ENCODE data around the gene EFL1.
"Not testable (repeated sequence)": the region's sequence is repeated elsewhere in the genome, so short reads cannot be mapped to it uniquely, and the experiment has no call there.

EFL1 gene

GRCh38 chr15:82275410-82275809 lies 12.9 kb upstream of the EFL1 start:
- no peak for DNase-seq

DNA sequence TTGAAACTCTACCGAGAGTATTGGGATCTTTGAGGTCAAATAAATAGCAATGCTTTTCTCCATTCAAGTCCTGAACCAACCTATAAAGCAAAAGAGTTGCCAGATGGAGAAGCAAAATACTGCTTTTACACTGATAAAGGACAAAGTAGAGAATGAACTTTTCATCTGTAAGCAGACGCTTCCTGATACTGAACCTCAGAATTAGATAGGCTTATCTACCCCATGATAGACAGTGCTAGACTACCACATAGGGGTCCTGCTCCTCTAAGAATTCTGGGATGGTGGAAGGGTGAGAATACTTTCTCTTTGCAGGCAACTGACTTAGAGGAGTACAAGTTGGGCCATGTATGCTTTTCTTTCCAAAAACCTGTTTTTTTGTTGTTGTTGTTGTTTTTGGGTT lies 9.6 kb upstream of the EFL1 start:
- no peak for DNase-seq

- DNase-seq, result not testable (repeated sequence)
Measured at GRCh38 chr15:82268454-82268853, 5.9 kb upstream of the EFL1 start.

- not testable (repeated sequence) for DNase-seq
Measured at GRCh38 chr15:82267137-82267536, 4.6 kb upstream of the EFL1 start.

DNA sequence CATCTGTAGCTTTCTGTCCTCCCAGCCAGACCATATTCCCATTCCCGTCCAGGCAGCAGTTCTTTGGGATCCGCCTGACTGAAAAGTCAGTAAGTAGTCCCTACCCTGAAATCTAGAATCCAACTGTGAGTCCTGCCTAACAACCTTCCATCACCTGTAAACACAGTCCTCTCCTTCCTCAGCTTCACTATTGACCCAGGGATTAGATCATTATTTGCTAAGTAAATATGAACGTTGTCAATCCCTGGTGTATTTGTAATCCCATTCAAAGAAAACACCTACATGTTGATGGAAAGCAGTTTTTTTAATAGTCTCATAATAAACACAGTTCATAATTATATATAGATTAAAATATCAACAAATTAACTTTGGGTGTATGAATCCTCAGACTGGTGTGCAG lies 816 bp upstream of the EFL1 start:
- no peak for DNase-seq

DNA sequence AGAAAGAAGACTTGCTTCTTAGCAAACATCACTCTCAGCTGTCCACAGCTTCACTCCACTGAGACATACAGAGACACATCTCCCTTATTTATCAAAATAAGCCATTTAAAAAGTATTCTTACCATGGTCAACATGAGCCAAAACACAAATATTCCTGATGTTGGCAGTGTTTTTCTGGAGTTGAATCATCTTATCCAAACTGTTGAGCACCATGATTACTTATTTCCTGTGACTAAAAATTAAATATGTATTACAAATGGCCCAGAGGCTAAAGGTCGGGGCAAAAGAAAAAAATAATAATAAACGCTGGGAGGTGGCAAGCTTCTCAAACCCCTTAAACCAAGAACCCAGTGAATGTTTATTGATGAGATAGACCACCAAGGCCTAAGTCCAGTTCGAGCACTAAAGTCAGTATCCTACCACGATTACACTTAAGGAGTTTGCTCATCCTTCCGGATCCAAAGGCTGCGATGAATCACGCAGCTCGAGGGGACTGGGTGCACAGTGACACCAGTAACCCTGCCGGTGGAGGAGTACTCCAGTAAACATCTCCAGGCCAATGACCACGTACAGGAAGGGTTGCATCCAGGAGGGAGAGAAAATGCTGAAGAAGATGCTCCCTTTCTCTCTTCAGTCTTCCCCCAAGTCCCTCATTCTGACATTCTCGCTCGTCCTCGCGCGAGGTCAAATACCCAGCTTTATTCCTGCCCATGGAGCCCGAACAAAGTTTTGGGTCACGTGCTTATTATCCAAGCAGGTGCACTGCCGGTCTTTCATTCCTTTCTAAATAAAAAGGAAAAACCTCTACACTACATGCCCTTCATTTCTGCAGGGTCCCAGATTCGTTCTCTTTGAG lies 740 bp downstream of the EFL1 start:
- peak; percentile 28 for DNase-seq

DNA sequence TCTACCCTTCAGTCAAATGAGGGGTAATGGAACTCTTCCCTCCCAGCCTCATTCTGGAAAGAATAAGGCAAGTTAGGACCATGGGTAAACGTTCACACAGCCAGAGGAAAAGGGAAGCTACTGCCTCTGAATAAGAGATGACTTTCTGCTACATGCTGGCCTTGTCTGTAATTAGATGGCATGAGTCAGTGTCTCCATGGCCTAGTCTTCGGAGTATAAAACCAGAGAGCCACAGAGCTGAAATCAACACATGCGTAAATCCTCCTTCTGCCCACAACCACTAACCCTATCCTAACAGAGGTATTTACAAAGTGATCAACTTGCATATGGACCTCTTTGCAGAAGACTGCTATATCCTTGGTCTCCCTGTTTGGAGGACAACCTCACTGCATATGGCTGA lies 14.3 kb downstream of the EFL1 start:
- not testable (repeated sequence) for DNase-seq

DNA sequence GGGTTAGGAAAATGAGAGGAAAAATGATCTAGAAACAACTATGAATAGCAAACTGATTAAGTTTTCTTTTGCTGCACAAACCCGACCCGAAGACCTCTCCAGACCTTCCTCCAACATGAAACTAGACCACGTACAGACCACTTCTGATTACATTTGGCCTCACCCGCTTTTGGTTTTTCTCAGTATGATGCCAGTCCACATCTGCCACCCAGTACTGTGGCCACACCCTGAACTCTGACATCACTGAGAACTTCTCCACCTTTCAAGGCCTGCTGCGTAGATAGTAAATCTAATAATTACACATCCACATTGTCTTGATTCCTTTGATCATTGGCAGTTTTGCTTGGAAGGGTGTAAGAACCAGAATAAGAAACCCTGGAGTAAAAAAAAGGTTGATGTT lies 16.6 kb downstream of the EFL1 start:
- not testable (repeated sequence) for DNase-seq

- DNase-seq, result not testable (repeated sequence)
Measured at GRCh38 chr15:82243644-82244043, 18.9 kb downstream of the EFL1 start.

DNA sequence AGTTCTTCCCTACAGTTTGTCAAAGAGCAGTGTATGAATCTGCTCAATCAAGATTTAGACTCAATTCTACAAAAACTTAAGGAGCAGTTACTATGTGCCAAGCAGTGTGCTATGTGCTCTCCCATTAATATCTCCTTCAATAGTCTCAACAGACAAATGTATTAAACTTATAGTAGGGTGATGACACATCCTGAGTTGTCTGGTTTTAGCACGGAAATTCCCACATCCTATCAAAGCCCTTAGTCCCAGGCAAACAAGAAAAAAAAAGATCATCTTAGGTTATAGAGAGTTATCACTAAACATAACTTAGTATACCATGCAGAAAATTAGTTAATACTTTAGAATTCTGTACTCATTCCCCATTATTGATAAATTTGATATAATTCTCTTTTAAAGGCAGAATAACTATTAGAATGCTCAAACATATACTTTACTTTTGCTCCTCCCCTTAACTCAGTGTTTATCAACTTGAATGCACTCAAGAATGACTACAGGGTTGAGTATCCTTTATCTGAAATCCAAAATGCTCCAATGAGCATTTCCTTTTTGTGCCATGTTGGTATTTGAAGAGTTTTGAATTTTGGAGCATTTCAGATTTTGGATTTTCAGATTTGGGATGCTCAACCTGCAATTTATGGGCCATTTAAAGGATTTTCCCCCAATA lies 20.6 kb downstream of the EFL1 start:
- DNase-seq, result not testable (repeated sequence)

DNA sequence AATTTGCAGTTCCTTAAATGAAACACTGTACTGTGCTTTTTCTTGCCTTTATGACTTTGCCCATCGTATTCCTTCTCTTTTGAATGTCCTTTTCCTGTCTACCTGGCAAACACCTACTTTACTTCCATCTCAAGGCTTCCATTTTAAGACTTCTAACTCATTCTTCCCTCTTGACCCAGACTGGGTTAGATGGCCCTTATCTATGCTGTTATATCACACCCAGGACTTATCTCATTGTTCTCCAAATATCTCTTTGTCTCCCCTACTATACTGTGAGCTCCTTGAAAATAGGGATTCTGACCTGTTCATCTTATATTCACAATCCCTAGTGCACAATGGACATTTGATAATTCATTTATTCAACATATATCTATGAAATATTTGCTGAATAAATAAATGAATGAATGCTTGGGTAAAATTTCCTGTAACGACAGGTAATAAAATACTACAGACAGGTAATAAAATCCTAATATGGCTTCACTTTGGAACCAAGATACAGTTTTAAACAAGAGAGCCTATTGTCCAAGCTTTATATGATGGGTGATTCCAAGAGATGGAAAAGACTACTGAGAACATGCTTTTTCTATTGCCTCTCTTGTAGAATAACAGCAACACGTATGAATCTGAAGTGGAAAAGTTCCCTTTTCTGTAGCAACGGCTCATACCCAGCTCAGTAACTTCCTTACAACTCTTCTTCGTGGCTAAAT lies 22.7 kb downstream of the EFL1 start:
- DNase-seq, result no peak

- DNase-seq, result not testable (repeated sequence)
Measured at GRCh38 chr15:82237944-82238534, 24.5 kb downstream of the EFL1 start.

DNA sequence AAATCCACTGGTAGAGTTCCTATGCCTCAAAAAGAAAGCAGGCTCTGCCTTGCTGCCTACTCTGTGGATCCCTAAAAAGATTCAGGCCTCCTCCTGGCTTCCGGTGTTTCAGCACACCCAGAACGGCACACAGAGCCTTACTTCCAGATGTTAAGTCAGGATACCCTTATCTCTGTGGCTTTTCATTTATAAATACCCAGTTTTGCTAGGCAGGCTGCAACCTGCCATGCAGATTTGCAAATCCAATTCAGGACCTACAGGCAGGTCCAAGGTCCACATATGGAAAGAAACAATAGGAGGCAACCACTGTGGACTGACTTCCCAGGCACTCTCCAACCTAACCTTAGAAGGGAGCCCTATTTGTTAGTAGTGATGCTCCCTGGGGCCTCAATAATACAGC lies 30.7 kb downstream of the EFL1 start:
- DNase-seq, result no peak

DNA sequence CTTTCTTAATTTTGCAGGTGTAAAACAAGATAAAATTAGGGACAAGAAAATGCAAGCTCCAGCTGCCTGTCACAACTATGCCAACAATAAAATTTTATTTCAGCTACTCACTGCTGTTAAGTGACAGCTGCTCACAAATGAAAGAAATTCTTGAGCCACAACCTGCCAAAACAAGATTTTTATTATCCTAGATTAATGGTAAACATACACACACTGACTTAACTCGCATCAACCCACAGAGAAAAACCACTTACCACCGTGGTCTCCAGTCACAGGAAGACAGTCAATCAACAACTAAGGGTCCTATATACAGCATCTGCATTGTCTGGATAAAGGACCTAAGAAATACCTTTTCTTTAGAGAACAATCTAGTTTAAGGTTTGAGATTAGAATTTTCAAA lies 31.3 kb downstream of the EFL1 start:
- no peak for DNase-seq

- DNase-seq, result no peak
Measured at GRCh38 chr15:82228750-82229149, 33.8 kb downstream of the EFL1 start.

DNA sequence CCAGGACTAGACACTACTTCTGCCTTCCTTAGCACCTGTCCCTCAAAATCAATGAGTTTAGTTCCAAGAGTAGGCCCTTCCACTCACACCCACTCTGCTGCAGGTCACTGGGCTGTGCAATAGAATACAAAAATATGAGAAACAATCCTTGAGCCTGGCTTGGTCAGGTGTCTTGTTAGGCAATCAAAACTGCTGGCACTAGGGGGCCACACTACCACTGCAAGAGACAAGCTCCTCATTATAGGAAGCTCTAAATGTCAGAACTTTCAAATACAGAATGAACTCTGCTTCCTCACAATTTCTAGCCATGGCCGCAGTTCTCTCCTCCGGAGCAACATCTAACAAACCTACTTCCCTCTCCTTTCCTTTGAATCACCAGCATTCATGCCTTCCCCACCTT lies 41.0 kb downstream of the EFL1 start:
- DNase-seq, result not testable (repeated sequence)

- not testable (repeated sequence) for DNase-seq
Measured at GRCh38 chr15:82216092-82216491, 46.4 kb downstream of the EFL1 start.

- DNase-seq, result not testable (repeated sequence)
Measured at GRCh38 chr15:82212201-82212600, 50.3 kb downstream of the EFL1 start.

GRCh38 chr15:82210066-82210597 lies 52.4 kb downstream of the EFL1 start:
- DNase-seq, result not testable (repeated sequence)

DNA sequence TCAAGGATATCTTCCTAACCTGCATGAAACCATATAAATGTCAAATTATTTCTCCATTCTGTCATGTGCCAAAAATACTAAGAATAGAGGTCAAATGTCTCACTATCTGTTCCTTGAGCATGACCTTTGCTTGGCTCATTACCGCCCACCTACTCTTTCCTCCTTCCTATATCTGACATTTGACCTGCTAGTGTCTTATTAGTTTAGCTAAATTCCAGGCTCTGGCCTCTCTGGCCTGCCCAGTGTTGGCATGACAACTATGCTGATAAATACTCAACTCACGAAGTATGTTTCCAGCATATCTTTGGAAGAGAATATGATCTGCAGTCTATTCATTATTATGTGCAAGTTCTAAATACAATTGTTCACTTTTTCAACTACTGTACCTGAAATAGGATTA lies 58.0 kb downstream of the EFL1 start:
- not testable (repeated sequence) for DNase-seq

GRCh38 chr15:82197733-82198594 lies 64.6 kb downstream of the EFL1 start:
- peak; percentile 41 for DNase-seq

GRCh38 chr15:82196353-82196752 lies 66.2 kb downstream of the EFL1 start:
- DNase-seq, result no peak
